Measurements from ENCODE around the gene DNAJC5G.
"Not testable (repeated sequence)": the region's sequence is repeated elsewhere in the genome, so short reads cannot be mapped to it uniquely, and the experiment has no call there.

Gene DNAJC5G

GRCh38 chr2:27296481-27296880 is 21.2 kb downstream of the DNAJC5G start:
- TF ChIP-seq CTCF (IDR thresholded peaks at IDR 0.05; ENCODE audit: low read depth, low read length), result no peak
- H3K4me3 ChIP-seq (ENCODE audit: low read depth, low read length), result no peak overlapping the region

- H3K4me3 ChIP-seq (ENCODE audit: low read depth, low read length), result no peak overlapping the region
- no peak for TF ChIP-seq CTCF (IDR thresholded peaks at IDR 0.05; ENCODE audit: low read depth, low read length)
Measured at GRCh38 chr2:27297195-27297594, 22.0 kb downstream of the DNAJC5G start.

- H3K4me3 ChIP-seq (ENCODE audit: low read depth, low read length), result no peak overlapping the region
- no peak for TF ChIP-seq CTCF (IDR thresholded peaks at IDR 0.05; ENCODE audit: low read depth, low read length)
Measured at GRCh38 chr2:27298391-27299080, 23.3 kb downstream of the DNAJC5G start.

GRCh38 chr2:27300606-27301005 is 25.4 kb downstream of the DNAJC5G start:
- not testable (repeated sequence) for H3K4me3 ChIP-seq (ENCODE audit: low read depth, low read length)

- no peak overlapping the region for H3K4me3 ChIP-seq (ENCODE audit: low read depth, low read length)
Measured at GRCh38 chr2:27303093-27304025, 28.1 kb downstream of the DNAJC5G start.

GRCh38 chr2:27304488-27305240 is 29.4 kb downstream of the DNAJC5G start:
- no peak for TF ChIP-seq CTCF (IDR thresholded peaks at IDR 0.05; ENCODE audit: low read depth, low read length)

More at GRCh38 chr2:27303093-27304025, 28.1 kb downstream of the DNAJC5G start:
- peak; percentile 68 for TF ChIP-seq CTCF (IDR thresholded peaks at IDR 0.05; ENCODE audit: low read depth, low read length)

GRCh38 chr2:27305516-27305915 is 30.3 kb downstream of the DNAJC5G start:
- H3K4me3 ChIP-seq (ENCODE audit: low read depth, low read length), result no peak overlapping the region
- TF ChIP-seq CTCF (IDR thresholded peaks at IDR 0.05; ENCODE audit: low read depth, low read length), result no peak

More at GRCh38 chr2:27304488-27305240, 29.4 kb downstream of the DNAJC5G start:
- H3K4me3 ChIP-seq (ENCODE audit: low read depth, low read length), result no peak overlapping the region

Data from WI38 (cell line).